GM12864 (cell line): ENCODE results near the gene GDE1.

Source experiments
- DNase-seq: peaks from one replicate; pipeline ENCODE4 v3.0.0-alpha.2; 2011; ENCODE audit warnings: low read depth
- H3K4me3 ChIP-seq: 2 replicates; pipeline ENCODE4 v1.5.1; 2011; ENCODE audit warnings: mild to moderate bottlenecking, low read depth, low read length, control low read depth
- CTCF ChIP-seq: IDR thresholded peaks from 2 replicates; pipeline ENCODE4 v1.5.1; 2011; ENCODE audit warnings: low read depth, mild to moderate bottlenecking, moderate library complexity, low read length, control low read depth, inconsistent platforms; ENCODE audit errors: missing control alignments

GDE1 gene

GRCh38 chr16:19523559-19524355 lies 1.9 kb upstream of the GDE1 start, which contains the start of gene CCP110:
CCP110 (plus strand) TSS chr16:19523942; CDS start chr16:19527882, 3,940 bp downstream.
- DNase-seq = peak; percentile 89
- no peak for TF ChIP-seq CTCF
- H3K4me3 ChIP-seq = peak within 1 kb of the TSS; percentile 78

- H3K4me3 ChIP-seq = no peak overlapping the region
- DNase-seq = no peak
- TF ChIP-seq CTCF = no peak
Observed at GRCh38 chr16:19523184-19523558, 1.3 kb upstream of the GDE1 start.

- no peak for TF ChIP-seq CTCF
- DNase-seq = no peak
- no peak overlapping the region for H3K4me3 ChIP-seq
Observed at GRCh38 chr16:19522760-19523159, 862 bp upstream of the GDE1 start.

- DNase-seq = no peak
- H3K4me3 ChIP-seq = peak overlapping the region; percentile 91; the same call in 1 of the 2 replicates
Observed at GRCh38 chr16:19522397-19522732, 467 bp upstream of the GDE1 start.

GRCh38 chr16:19520861-19521331 lies 1.0 kb downstream of the GDE1 start:
- H3K4me3 ChIP-seq = peak overlapping the region; percentile 91
- no peak for DNase-seq
- TF ChIP-seq CTCF = no peak

More at GRCh38 chr16:19522397-19522732, 467 bp upstream of the GDE1 start:
- no peak for TF ChIP-seq CTCF

DNA sequence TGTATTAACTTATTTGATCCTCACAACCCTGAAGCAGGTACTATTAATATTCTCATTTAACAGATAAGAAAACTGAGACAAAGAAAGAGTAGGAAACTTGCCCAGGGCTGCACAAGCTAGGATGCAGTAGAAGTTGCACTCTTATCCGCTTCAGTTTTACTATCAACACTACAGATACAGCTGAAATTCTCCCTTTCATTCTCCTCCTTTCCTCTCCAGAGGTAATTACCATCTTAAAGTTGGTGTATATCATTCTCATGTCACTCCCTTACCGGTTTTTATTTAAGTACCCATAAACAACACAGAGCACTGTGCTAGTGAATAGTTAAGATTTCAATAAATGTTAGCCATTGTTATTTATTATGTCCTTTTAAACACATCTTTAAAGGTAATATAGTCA lies 3.5 kb downstream of the GDE1 start:
- TF ChIP-seq CTCF = no peak
- no peak overlapping the region for H3K4me3 ChIP-seq
- no peak for DNase-seq
